GF-D8 (cell line): ENCODE results near the gene SEC23A.
"Not testable (repeated sequence)": the region's sequence is repeated elsewhere in the genome, so short reads cannot be mapped to it uniquely, and the experiment has no call there.

ENCODE experiments used
- DNase-seq: peaks from one replicate; lab custom pipeline; 2025; lab: John Stamatoyannopoulos, UW

Gene SEC23A

GRCh38 chr14:39102969-39103957, at the start of gene SEC23A:
TSS of gene SEC23A (minus strand) at chr14:39103235. CDS start at chr14:39096118, 7,117 bp downstream.
- peak; percentile 74 for DNase-seq

GRCh38 chr14:39145266-39145966, 42.4 kb upstream of the SEC23A start:
- DNase-seq: no peak

GRCh38 chr14:39143226-39143625, 40.2 kb upstream of the SEC23A start:
- not testable (repeated sequence) for DNase-seq

- DNase-seq: not testable (repeated sequence)
Measured at GRCh38 chr14:39141623-39142022, 38.6 kb upstream of the SEC23A start.

- DNase-seq: no peak
Measured at GRCh38 chr14:39140170-39140569, 37.1 kb upstream of the SEC23A start.

- no peak for DNase-seq
Measured at GRCh38 chr14:39138440-39138839, 35.4 kb upstream of the SEC23A start.

GRCh38 chr14:39137835-39138234, 34.8 kb upstream of the SEC23A start:
- DNase-seq: not testable (repeated sequence)

- DNase-seq: no peak
Measured at GRCh38 chr14:39122330-39123138, 19.5 kb upstream of the SEC23A start.

GRCh38 chr14:39114073-39114838, 11.2 kb upstream of the SEC23A start, which contains the start of gene GEMIN2:
TSS of gene GEMIN2 (plus strand) at chr14:39114323. CDS start at chr14:39114339, 16 bp downstream.
- DNase-seq: peak; percentile 94

- peak; percentile 50 for DNase-seq
Measured at GRCh38 chr14:39113685-39114072, 10.6 kb upstream of the SEC23A start.

GRCh38 chr14:39109893-39110715, 7.1 kb upstream of the SEC23A start:
- no peak for DNase-seq

GRCh38 chr14:39108791-39109190, 5.8 kb upstream of the SEC23A start:
- DNase-seq: no peak

GRCh38 chr14:39107591-39107996, 4.6 kb upstream of the SEC23A start:
- DNase-seq: peak; percentile 27

- DNase-seq: not testable (repeated sequence)
Measured at GRCh38 chr14:39104078-39104801, 1.2 kb upstream of the SEC23A start.

GRCh38 chr14:39102265-39102968, 618 bp downstream of the SEC23A start:
- no peak for DNase-seq

GRCh38 chr14:39099748-39100147, 3.3 kb downstream of the SEC23A start:
- no peak for DNase-seq

GRCh38 chr14:39099215-39099614, 3.8 kb downstream of the SEC23A start:
- not testable (repeated sequence) for DNase-seq

- DNase-seq: no peak
Measured at GRCh38 chr14:39097159-39097558, 5.9 kb downstream of the SEC23A start.

- DNase-seq: no peak
Measured at GRCh38 chr14:39094515-39094914, 8.5 kb downstream of the SEC23A start.
